K562 (cell line): ENCODE measurements around the gene ZNF346. TPM values are rescaled to one million over a fixed set of nuclear protein-coding genes. Genes with fewer than 3 reads are reported as not detected.
A peak's percentile ranks its signal among the peaks of the same experiment; 100 is the strongest.

Experiments used
- C11orf30 ChIP-seq: fragments of 450-650 bp; IDR thresholded peaks from 2 replicates; pipeline ENCODE4 v1.6.1; 2016; ENCODE audit warnings: low read depth, mild to moderate bottlenecking
- CAMTA2 ChIP-seq: fragments of 250-450 bp; sonication (Bioruptor Pico); conservative IDR thresholded peaks from 2 replicates; pipeline ENCODE4 v1.5.1; 2022
- CTBP1 ChIP-seq: fragments of 450-650 bp; IDR thresholded peaks from 2 replicates; pipeline ENCODE4 v1.6.1; 2016; ENCODE audit warnings: borderline replicate concordance
- ELF2 ChIP-seq: fragments of 250-450 bp; sonication (Bioruptor Pico); IDR thresholded peaks from 2 replicates; pipeline ENCODE4 v1.5.0; 2021; ENCODE audit warnings: mild to moderate bottlenecking
- ELK1 ChIP-seq: sonication (generic); formaldehyde crosslinking; IDR thresholded peaks from 2 replicates; pipeline ENCODE4 v1.8.1; 2022; ENCODE audit warnings: missing genetic modification reagents
- FOSL1 ChIP-seq: fragments of 200-800 bp; sonication (Bioruptor generic); conservative IDR thresholded peaks from 2 replicates; pipeline ENCODE4 v1.6.1; 2016; ENCODE audit warnings: missing genetic modification characterization, missing compliant biosample characterization
- JUNB ChIP-seq: fragments of 450-650 bp; formaldehyde crosslinking; conservative IDR thresholded peaks from 2 replicates; pipeline ENCODE4 v1.4.0; 2020; ENCODE audit warnings: mild to moderate bottlenecking
- MAFF ChIP-seq: IDR thresholded peaks from 2 replicates; pipeline ENCODE4 v1.6.1; 2012; ENCODE audit warnings: low read length, improper control_type of control experiment
- MEF2D ChIP-seq: conservative IDR thresholded peaks from 2 replicates; pipeline ENCODE4 v1.6.1; 2016; ENCODE audit warnings: low read depth, missing genetic modification characterization, missing compliant biosample characterization
- MLX ChIP-seq, 2 experiments: fragments of 450-650 bp in 1 of 2; sonication (generic) in 1 of 2; formaldehyde crosslinking; conservative IDR thresholded peaks; 2 replicates each; pipeline versions ENCODE4 v1.4.0 to v1.8.1; 2020 to 2022; ENCODE audit warnings: mild to moderate bottlenecking in 1 of 2, missing genetic modification reagents in 1 of 2
- NFXL1 ChIP-seq: fragments of 450-650 bp; formaldehyde crosslinking; IDR thresholded peaks from 2 replicates; pipeline ENCODE4 v1.4.0; 2021; ENCODE audit warnings: mild to moderate bottlenecking
- PHB ChIP-seq: fragments of 250-450 bp; sonication (Bioruptor Pico); IDR thresholded peaks from 2 replicates; pipeline ENCODE4 v1.5.0; 2021
- PKNOX1 ChIP-seq: fragments of 450-650 bp; IDR thresholded peaks from 2 replicates; pipeline ENCODE4 v1.6.1; 2016
- POLR2AphosphoS5 ChIP-seq: IDR thresholded peaks from 2 replicates; pipeline ENCODE4 v1.6.1; 2011; ENCODE audit warnings: mild to moderate bottlenecking, low read depth, low read length, moderate library complexity; ENCODE audit not compliant: control insufficient read depth, insufficient read depth
- SETDB1 ChIP-seq: IDR thresholded peaks from one replicate; pipeline ENCODE4 v1.6.1; 2012; ENCODE audit warnings: low read length, control low read depth, inconsistent platforms
- ZFPM2 ChIP-seq: fragments of 250-450 bp; sonication (Bioruptor Pico); IDR thresholded peaks from 2 replicates; pipeline ENCODE4 v1.5.1; 2022; ENCODE audit warnings: mild to moderate bottlenecking
- ZNF41 ChIP-seq: fragments of 250-450 bp; sonication (Bioruptor Pico); conservative IDR thresholded peaks from 2 replicates; pipeline ENCODE4 v1.4.0; 2020; ENCODE audit warnings: mild to moderate bottlenecking
- ZNF507 ChIP-seq: conservative IDR thresholded peaks from 2 replicates; pipeline ENCODE4 v1.6.1; 2017; ENCODE audit warnings: missing genetic modification characterization, missing compliant biosample characterization
- ZNF644 ChIP-seq: fragments of 200-800 bp; sonication (Bioruptor generic); IDR thresholded peaks from 2 replicates; pipeline ENCODE4 v1.6.1; 2016; ENCODE audit warnings: low read depth, missing genetic modification characterization, missing compliant biosample characterization
- ZNF76 ChIP-seq: fragments of 250-450 bp; sonication (Bioruptor Pico); IDR thresholded peaks from 2 replicates; pipeline ENCODE4 v1.4.0; 2020; ENCODE audit warnings: mild to moderate bottlenecking, moderate library complexity, borderline replicate concordance
- ZNF830 ChIP-seq: fragments of 250-450 bp; sonication (Bioruptor Pico); IDR thresholded peaks from 2 replicates; pipeline ENCODE4 v1.5.0; 2021; ENCODE audit warnings: mild to moderate bottlenecking
- polyA plus RNA-seq, 8 experiments: library from polyadenylated mRNA; depleted of rRNA in 4 of 8; stranded (reverse) in 5 of 8; unstranded in 3 of 8; fragments of >200 nt; fragmentation: Nextera tagmentation in 2 of 8; fragmentation: Illumina TruSeq in 1 of 8; extraction: Ambion mirVana in 2 of 8; extraction: Trizol in 1 of 8; gene quantifications; 2 replicates each; pipeline versions ENCODE4 v1.2.1 to v1.2.3, GENCODE V29; 2011 to 2014; ENCODE audit warnings: inconsistent platforms in 1 of 8, missing spikeins in 1 of 8
- total RNA-seq, 7 experiments: library from RNA; depleted of rRNA in 6 of 7; stranded (reverse); fragments of >200 nt in 6 of 7; fragmentation: Illumina TruSeq in 2 of 7; extraction: Trizol in 2 of 7; gene quantifications; 2 replicates each; pipeline versions ENCODE4 v1.2.1 to v1.2.3, GENCODE V29; 2011 to 2021; ENCODE audit warnings: low replicate concordance in 1 of 7

The ZNF346 gene
- total and polyA plus RNA-seq, 9 of the 15 experiments (the other 6 are each of a cell fraction or from before 2014, with no cell fraction given) = 5.0 to 25.1 (median 20.1) TPM

GRCh38 chr5:177086654-177087397, 64.3 kb downstream of the ZNF346 start, which contains the start of gene FGFR4 (continued):
- TF ChIP-seq CTBP1 (peak; percentile 75), PHB (CRISPR knock-in tag) (no peak), CAMTA2 (CRISPR knock-in tag) (no peak), ZNF644 (no peak), ZNF76 (CRISPR knock-in tag) (no peak), MAFF (no peak), PKNOX1 (no peak), JUNB (no peak), ELK1 (CRISPR knock-in tag) (no peak), ZNF41 (CRISPR knock-in tag) (no peak), SETDB1 (no peak), C11orf30 (no peak), POLR2AphosphoS5 (no peak), NFXL1 (no peak), ZFPM2 (CRISPR knock-in tag) (no peak), MLX (CRISPR knock-in tag; conservative IDR thresholded peaks at IDR 0.05) (no peak), FOSL1 (tag) (no peak), MEF2D (no peak), ZNF830 (CRISPR knock-in tag) (no peak), ELF2 (CRISPR knock-in tag) (no peak), ZNF507 (tag) (no peak)
